BE2C (cell line): Measurements from ENCODE around the gene NR1I2. TPM values are rescaled to one million over a fixed set of nuclear protein-coding genes. Genes with fewer than 3 reads are reported as not detected.
A peak's percentile ranks its signal among the peaks of the same experiment; 100 is the strongest.

Experiments
- DNase-seq: peaks from one replicate; pipeline ENCODE4 v3.0.0-alpha.2; 2020
- H3K27me3 ChIP-seq: fragments of 250-450 bp; sonication (Bioruptor Pico); 2 replicates; pipeline ENCODE4 v1.5.1; 2020; ENCODE audit warnings: mild to moderate bottlenecking
- H3K36me3 ChIP-seq: fragments of 250-450 bp; sonication (Bioruptor Pico); 2 replicates; pipeline ENCODE4 v1.5.1; 2020; ENCODE audit warnings: mild to moderate bottlenecking
- H3K4me1 ChIP-seq: fragments of 250-450 bp; sonication (Bioruptor Pico); 2 replicates; pipeline ENCODE4 v1.5.1; 2020
- H3K4me3 ChIP-seq: 2 replicates; pipeline ENCODE4 v1.5.1; 2011; ENCODE audit warnings: low read depth, low read length
- H3K9me3 ChIP-seq: fragments of 250-450 bp; sonication (Bioruptor Pico); 2 replicates; pipeline ENCODE4 v1.5.1; 2020
- CTCF ChIP-seq: IDR thresholded peaks from 2 replicates; pipeline ENCODE4 v1.5.1; 2012; ENCODE audit warnings: mild to moderate bottlenecking, low read depth, low read length
- polyA plus RNA-seq: library from polyadenylated mRNA; unstranded; fragments of >200 nt; gene quantifications from one replicate; pipeline ENCODE4 v1.2.1, GENCODE V29; 2012; ENCODE audit warnings: low read depth, missing spikeins; ENCODE audit not compliant: insufficient read length, insufficient read depth

Gene NR1I2
- not detected for polyA plus RNA-seq

- no peaks in the 10 kb centered on the region for H3K36me3 ChIP-seq
- H3K27me3 ChIP-seq: no peaks in the 10 kb centered on the region
- H3K4me3 ChIP-seq: no peak within 1 kb of the TSS
- no peaks in the 10 kb centered on the region for H3K4me1 ChIP-seq
- TF ChIP-seq CTCF: no peak
- DNase-seq: no peak
- no peaks in the 10 kb centered on the region for H3K9me3 ChIP-seq
Measured at GRCh38 chr3:119781330-119782198, at the start of gene NR1I2. Gene NR1I2 (plus strand): TSS chr3:119782101.

- no peaks in the 10 kb centered on the region for H3K9me3 ChIP-seq
- no peaks in the 10 kb centered on the region for H3K36me3 ChIP-seq
- H3K4me1 ChIP-seq: no peaks in the 10 kb centered on the region
- no peak overlapping the region for H3K4me3 ChIP-seq
- DNase-seq: no peak
- no peaks in the 10 kb centered on the region for H3K27me3 ChIP-seq
- TF ChIP-seq CTCF: no peak
Measured at GRCh38 chr3:119733812-119734211, 48.1 kb upstream of the NR1I2 start.

GRCh38 chr3:119738741-119739140 is 43.2 kb upstream of the NR1I2 start:
- H3K27me3 ChIP-seq: no peaks in the 10 kb centered on the region
- no peak for DNase-seq
- TF ChIP-seq CTCF: no peak
- H3K36me3 ChIP-seq: no peaks in the 10 kb centered on the region
- no peaks in the 10 kb centered on the region for H3K9me3 ChIP-seq
- peaks cover 3% of the 10 kb centered on the region for H3K4me1 ChIP-seq
- H3K4me3 ChIP-seq: no peak overlapping the region

- DNase-seq: no peak
- Histone ChIP-seq H3K4me1 (peaks cover 3% of the 10 kb centered on the region), H3K9me3 (no peaks in the 10 kb centered on the region), H3K4me3 (no peak overlapping the region), H3K27me3 (no peaks in the 10 kb centered on the region; the same call in 1 of the 2 replicates), H3K36me3 (no peaks in the 10 kb centered on the region)
- TF ChIP-seq CTCF: no peak
Measured at GRCh38 chr3:119741657-119742590, 40.0 kb upstream of the NR1I2 start.

GRCh38 chr3:119743921-119744320 is 38.0 kb upstream of the NR1I2 start:
- peaks cover 8% of the 10 kb centered on the region for H3K27me3 ChIP-seq
- TF ChIP-seq CTCF: no peak
- no peaks in the 10 kb centered on the region for H3K36me3 ChIP-seq
- peak overlapping the region; percentile 15 for H3K4me3 ChIP-seq
- DNase-seq: peak; percentile 63
- no peaks in the 10 kb centered on the region for H3K9me3 ChIP-seq
- H3K4me1 ChIP-seq: peaks cover 3% of the 10 kb centered on the region
